Uterus (tissue), 2 donors: ENCODE measurements around the gene RRP9.

Experiments
- POLR2A ChIP-seq, 2 donors: fragments of 450-650 bp; IDR thresholded peaks; one replicate each; pipeline ENCODE4 v1.6.1; 2016; ENCODE audit warnings: antibody characterized with exemption in 2 of 2, mild to moderate bottlenecking in 1 of 2, moderate library complexity in 1 of 2
- TF ChIP-seq, protein P1 (sequence below), 4 experiments: fragments of 200-600 bp in 2 of 4; fragments of 450-650 bp in 2 of 4; sonication (generic) in 2 of 4; IDR thresholded peaks; one replicate each; pipeline ENCODE4 v1.5.1; 2016 to 2019; ENCODE audit warnings: antibody characterized with exemption in 4 of 4, mild to moderate bottlenecking in 2 of 4, moderate library complexity in 1 of 4

DNA sequence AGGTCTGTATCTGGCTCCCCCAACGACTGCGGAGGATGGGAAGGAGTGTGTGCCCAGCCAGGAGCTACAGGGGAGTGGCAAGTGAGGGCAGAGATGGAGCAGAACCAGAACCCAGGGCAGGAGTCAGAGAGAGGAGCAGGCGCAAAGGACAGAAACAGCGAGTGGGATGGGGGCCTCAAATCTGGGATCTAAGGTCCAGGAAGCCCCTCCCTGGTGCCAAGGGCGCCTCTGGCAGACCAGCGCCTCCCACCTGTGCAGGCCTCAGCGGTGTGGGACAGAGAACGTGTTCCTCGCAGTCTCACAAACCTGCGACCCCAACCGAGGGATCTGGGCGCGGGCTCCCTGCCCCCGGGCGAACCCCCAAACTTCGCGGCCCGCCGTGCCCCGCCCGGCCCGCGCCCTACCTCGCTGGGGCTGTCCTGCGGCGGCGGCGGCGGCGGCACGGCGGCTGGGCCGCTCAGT, 25.2 kb upstream of the RRP9 start:
- TF ChIP-seq, protein P1, sequence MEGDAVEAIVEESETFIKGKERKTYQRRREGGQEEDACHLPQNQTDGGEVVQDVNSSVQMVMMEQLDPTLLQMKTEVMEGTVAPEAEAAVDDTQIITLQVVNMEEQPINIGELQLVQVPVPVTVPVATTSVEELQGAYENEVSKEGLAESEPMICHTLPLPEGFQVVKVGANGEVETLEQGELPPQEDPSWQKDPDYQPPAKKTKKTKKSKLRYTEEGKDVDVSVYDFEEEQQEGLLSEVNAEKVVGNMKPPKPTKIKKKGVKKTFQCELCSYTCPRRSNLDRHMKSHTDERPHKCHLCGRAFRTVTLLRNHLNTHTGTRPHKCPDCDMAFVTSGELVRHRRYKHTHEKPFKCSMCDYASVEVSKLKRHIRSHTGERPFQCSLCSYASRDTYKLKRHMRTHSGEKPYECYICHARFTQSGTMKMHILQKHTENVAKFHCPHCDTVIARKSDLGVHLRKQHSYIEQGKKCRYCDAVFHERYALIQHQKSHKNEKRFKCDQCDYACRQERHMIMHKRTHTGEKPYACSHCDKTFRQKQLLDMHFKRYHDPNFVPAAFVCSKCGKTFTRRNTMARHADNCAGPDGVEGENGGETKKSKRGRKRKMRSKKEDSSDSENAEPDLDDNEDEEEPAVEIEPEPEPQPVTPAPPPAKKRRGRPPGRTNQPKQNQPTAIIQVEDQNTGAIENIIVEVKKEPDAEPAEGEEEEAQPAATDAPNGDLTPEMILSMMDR (IDR thresholded peaks at IDR 0.05) = no peak
- TF ChIP-seq POLR2A (IDR thresholded peaks at IDR 0.05) = no peak
